NCI-H748 treated with DMSO at 0.1 percent for 48 hours (cell line): ENCODE results near the gene PTGDR.
A peak's percentile ranks its signal among the peaks of the same experiment; 100 is the strongest.

Source experiments
- DNase-seq: peaks from one replicate; lab custom pipeline; 2025; lab: John Stamatoyannopoulos, UW

The PTGDR gene

GRCh38 chr14:52265253-52265652, 2.2 kb upstream of the PTGDR start:
- no peak for DNase-seq

GRCh38 chr14:52266179-52266578, 1.3 kb upstream of the PTGDR start:
- no peak for DNase-seq

GRCh38 chr14:52266782-52267181, 716 bp upstream of the PTGDR start:
- no peak for DNase-seq

GRCh38 chr14:52268279-52269061, 972 bp downstream of the PTGDR start:
- no peak for DNase-seq

- DNase-seq, result no peak
Observed at GRCh38 chr14:52269100-52269499, 1.6 kb downstream of the PTGDR start.

GRCh38 chr14:52269982-52270381, 2.5 kb downstream of the PTGDR start:
- no peak for DNase-seq

GRCh38 chr14:52271538-52271937, 4.0 kb downstream of the PTGDR start:
- no peak for DNase-seq

- peak; percentile 17 for DNase-seq
Observed at GRCh38 chr14:52272375-52272774, 4.9 kb downstream of the PTGDR start.

- DNase-seq, result no peak
Observed at GRCh38 chr14:52275372-52275771, 7.9 kb downstream of the PTGDR start.

GRCh38 chr14:52277552-52277951, 10.1 kb downstream of the PTGDR start:
- no peak for DNase-seq

- no peak for DNase-seq
Observed at GRCh38 chr14:52279408-52279807, 11.9 kb downstream of the PTGDR start.

GRCh38 chr14:52283099-52283498, 15.6 kb downstream of the PTGDR start:
- no peak for DNase-seq

GRCh38 chr14:52286661-52287649, 19.5 kb downstream of the PTGDR start:
- no peak for DNase-seq

- no peak for DNase-seq
Observed at GRCh38 chr14:52296378-52296777, 28.9 kb downstream of the PTGDR start.

- DNase-seq, result no peak
Observed at GRCh38 chr14:52298795-52299194, 31.3 kb downstream of the PTGDR start.

GRCh38 chr14:52299692-52300278, 32.3 kb downstream of the PTGDR start:
- peak; percentile 22 for DNase-seq

- no peak for DNase-seq
Observed at GRCh38 chr14:52303236-52303635, 35.7 kb downstream of the PTGDR start.

GRCh38 chr14:52304248-52304904, 36.9 kb downstream of the PTGDR start:
- DNase-seq, result no peak

GRCh38 chr14:52305014-52305413, 37.5 kb downstream of the PTGDR start:
- DNase-seq, result no peak

GRCh38 chr14:52307376-52307775, 39.9 kb downstream of the PTGDR start:
- DNase-seq, result peak; percentile 19

GRCh38 chr14:52307905-52308304, 40.4 kb downstream of the PTGDR start:
- DNase-seq, result no peak

GRCh38 chr14:52310541-52310940, 43.0 kb downstream of the PTGDR start:
- DNase-seq, result no peak
